SK-N-SH (cell line): ENCODE results near the gene C12orf57. TPM values are rescaled to one million over a fixed set of nuclear protein-coding genes. Genes with fewer than 3 reads are reported as not detected.
"Not testable (repeated sequence)": the region's sequence is repeated elsewhere in the genome, so short reads cannot be mapped to it uniquely, and the experiment has no call there.

Source experiments
- CTCF ChIA-PET: fragments of 300-600, 350-600 bp; formaldehyde crosslinking; extraction: SDS; loops from one replicate; lab custom pipeline; 2021; lab: Yijun Ruan, JAX
- POLR2A ChIA-PET: fragments of 350-600 bp; sonication (Branson Sonifier 250); formaldehyde crosslinking; extraction: SDS; loops from one replicate; lab custom pipeline; 2020; ENCODE audit warnings: antibody characterized with exemption, inconsistent platforms; lab: Yijun Ruan, JAX
- DNase-seq: peaks from one replicate; pipeline ENCODE4 v3.0.0; 2012
- H2AFZ ChIP-seq: fragments of 200-600 bp; sonication (generic); 2 replicates; pipeline ENCODE4 v1.8.1; 2016; ENCODE audit warnings: antibody characterized with exemption, mild to moderate bottlenecking, low read depth
- H3F3A ChIP-seq: fragments of 200-600 bp; sonication (generic); replicated peaks from 2 replicates; pipeline ENCODE3; 2016; ENCODE audit warnings: antibody characterized with exemption, mild to moderate bottlenecking; ENCODE audit not compliant: insufficient read depth
- H3K27ac ChIP-seq, 2 experiments: fragments of 200-500 bp in 1 of 2; fragments of 200-600 bp in 1 of 2; sonication (Bioruptor generic) in 1 of 2; sonication (generic), shearing (Covaris generic) in 1 of 2; 2 replicates each; pipeline versions ENCODE4 v1.5.1 to v1.6.1; 2014 to 2016; ENCODE audit warnings: low read depth in 2 of 2, inconsistent platforms in 1 of 2, low read length in 1 of 2, mild to moderate bottlenecking in 1 of 2, mixed read lengths in 1 of 2
- H3K27me3 ChIP-seq: fragments of 200-600 bp; sonication (generic), shearing (Covaris generic); 2 replicates; pipeline ENCODE4 v1.6.1; 2016; ENCODE audit warnings: mixed run types; ENCODE audit not compliant: insufficient read depth
- H3K36me3 ChIP-seq, 2 experiments: fragments of 200-500 bp in 1 of 2; fragments of 200-600 bp in 1 of 2; sonication (Bioruptor generic) in 1 of 2; sonication (generic) in 1 of 2; replicated peaks in 1 of 2; 2 replicates each; pipeline versions ENCODE3 to v1.5.1; 2014 to 2016; ENCODE audit warnings: low read length in 1 of 2, mild to moderate bottlenecking in 1 of 2; ENCODE audit not compliant: insufficient read depth in 2 of 2, control insufficient read depth in 1 of 2
- H3K4me1 ChIP-seq, 2 experiments: fragments of 200-500 bp in 1 of 2; fragments of 200-600 bp in 1 of 2; sonication (Bioruptor generic) in 1 of 2; sonication (generic), shearing (Covaris generic) in 1 of 2; 2 replicates each; pipeline versions ENCODE4 v1.5.1 to v1.6.1; 2014 to 2016; ENCODE audit warnings: low read depth in 1 of 2, low read length in 1 of 2, mixed run types in 1 of 2; ENCODE audit not compliant: insufficient read depth in 2 of 2, control insufficient read depth in 1 of 2
- H3K4me2 ChIP-seq: fragments of 200-600 bp; sonication (generic), shearing (Covaris generic); 2 replicates; pipeline ENCODE4 v1.6.1; 2017; ENCODE audit warnings: mixed run types
- H3K4me3 ChIP-seq, 2 experiments: fragments of 200-500 bp in 1 of 2; fragments of 200-600 bp in 1 of 2; sonication (Bioruptor generic) in 1 of 2; sonication (generic), shearing (Covaris generic) in 1 of 2; 2 replicates each; pipeline versions ENCODE4 v1.5.1 to v1.8.1; 2014 to 2016; ENCODE audit warnings: low read depth in 2 of 2, inconsistent platforms in 1 of 2, low read length in 1 of 2, mild to moderate bottlenecking in 1 of 2, mixed read lengths in 1 of 2, moderate library complexity in 1 of 2
- H3K79me2 ChIP-seq: fragments of 200-600 bp; sonication (generic); 2 replicates; pipeline ENCODE4 v1.8.1; 2017; ENCODE audit warnings: mild to moderate bottlenecking; ENCODE audit not compliant: insufficient read depth
- H3K9ac ChIP-seq: fragments of 200-600 bp; sonication (generic); 2 replicates; pipeline ENCODE4 v1.6.1; 2017; ENCODE audit warnings: mixed run types
- H3K9me2 ChIP-seq: fragments of 200-600 bp; sonication (generic); 2 replicates; pipeline ENCODE4 v1.6.1; 2017; ENCODE audit warnings: mixed run types
- H3K9me3 ChIP-seq: fragments of 200-600 bp; sonication (generic); 2 replicates; pipeline ENCODE4 v1.6.1; 2017; ENCODE audit warnings: mixed run types, mild to moderate bottlenecking, moderate library complexity
- H4K20me1 ChIP-seq: fragments of 200-600 bp; sonication (generic); 2 replicates; pipeline ENCODE4 v1.6.1; 2017; ENCODE audit warnings: mild to moderate bottlenecking, mixed run types; ENCODE audit not compliant: insufficient read depth
- ELF1 ChIP-seq: IDR thresholded peaks from 2 replicates; pipeline ENCODE4 v1.4.0; 2012
- FOXM1 ChIP-seq: IDR thresholded peaks from 2 replicates; pipeline ENCODE4 v1.4.0; 2012; ENCODE audit warnings: low read depth, mild to moderate bottlenecking
- MXI1 ChIP-seq: IDR thresholded peaks from 2 replicates; pipeline ENCODE4 v1.6.1; 2012; ENCODE audit warnings: mild to moderate bottlenecking, low read depth, low read length, improper control_type of control experiment
- POLR2AphosphoS5 ChIP-seq: IDR thresholded peaks from 2 replicates; pipeline ENCODE4 v1.6.1; 2012; ENCODE audit warnings: low read depth, low read length
- RAD21 ChIP-seq: IDR thresholded peaks from 2 replicates; pipeline ENCODE4 v1.6.1; 2012; ENCODE audit warnings: mild to moderate bottlenecking, low read length
- TCF12 ChIP-seq: IDR thresholded peaks from 2 replicates; pipeline ENCODE4 v1.4.0; 2012
- WGBS: methylation state at CpG from one replicate; pipeline ENCODE4 v1.1.6; 2017; ENCODE audit warnings: low lambda C conversion rate; 5-methylcytosine and 5-hydroxymethylcytosine counted together
- polyA plus RNA-seq, 3 experiments: library from polyadenylated mRNA; depleted of rRNA; stranded (reverse); fragments of >200 nt; gene quantifications; 2 replicates each; pipeline ENCODE4 v1.2.3, GENCODE V29; 2012
- TF ChIP-seq, protein P1 (sequence below): IDR thresholded peaks from 2 replicates; pipeline ENCODE4 v1.4.0; 2012; ENCODE audit warnings: low read depth
- TF ChIP-seq, protein P2 (sequence below): IDR thresholded peaks from 2 replicates; pipeline ENCODE4 v1.4.0; 2012; ENCODE audit warnings: low read depth, borderline replicate concordance

The C12orf57 gene
- polyA plus RNA-seq, 1 of the 3 experiments (the other 2 are of a cell fraction) = 659 TPM

DNA sequence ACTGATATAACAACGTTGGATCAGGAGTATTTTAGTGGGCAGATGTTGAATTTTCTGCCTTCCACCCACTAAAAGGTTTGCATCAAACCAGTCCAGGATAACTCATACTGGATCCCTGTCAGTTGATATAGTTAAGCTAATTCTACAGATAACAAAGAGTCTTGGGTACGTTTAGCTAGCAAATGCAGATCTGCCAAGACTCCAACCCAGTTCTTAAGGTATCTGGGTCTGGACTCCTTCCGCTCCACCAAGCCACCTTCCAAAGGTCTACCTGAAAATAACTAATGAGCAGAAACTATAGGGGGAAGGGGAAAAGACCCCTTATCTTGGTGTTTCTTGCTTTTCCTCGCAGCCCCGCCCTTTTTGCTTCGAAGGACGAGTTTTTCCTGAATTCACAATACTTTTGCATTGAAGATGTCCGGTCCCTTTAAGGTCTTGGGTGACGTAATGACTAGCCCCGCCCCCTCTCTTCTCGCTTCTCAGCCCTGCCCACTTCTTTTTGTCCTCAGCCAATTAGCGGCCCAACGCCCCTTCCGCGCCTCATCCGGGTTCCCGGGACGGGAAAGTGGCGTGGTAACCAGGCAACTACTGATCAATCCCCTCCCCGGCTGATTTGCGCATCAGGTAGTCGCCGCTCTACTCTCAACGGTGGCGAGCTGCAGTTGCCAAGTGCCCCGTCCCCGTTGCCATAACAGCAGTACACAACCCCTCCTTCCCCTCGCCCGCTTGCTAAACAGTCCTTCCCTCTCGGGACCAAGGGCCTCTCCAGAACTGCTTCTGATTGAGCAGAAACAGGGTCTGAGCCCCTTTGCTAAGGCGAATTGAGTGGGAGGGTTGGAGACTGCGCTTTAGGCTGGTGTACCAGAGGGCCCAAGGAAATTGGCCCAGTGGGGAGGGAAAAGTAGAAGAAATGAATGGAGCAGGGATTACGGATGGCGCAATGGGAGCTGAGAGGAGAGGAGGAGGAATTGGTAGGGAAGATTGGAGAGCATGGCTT is 39.2 kb upstream of the C12orf57 start, which contains the start of gene LRRC23:
TSS of gene LRRC23 (plus strand) at position 543 of the 997 bp plus-strand sequence. CDS start 812 bp downstream, outside the sequence.
- WGBS = 4% methylated on average over 34 of the region's 34 CpGs
- no peaks in the 10 kb centered on the region for H3K9me3 ChIP-seq
- peak within 1 kb of the TSS; percentile 71 to 78 for H3K27ac ChIP-seq
- H4K20me1 ChIP-seq = no peaks in the 10 kb centered on the region
- H3K4me1 ChIP-seq = peaks cover 9 to 10% of the 10 kb centered on the region in 2 experiments; a peak in 2 of 4 replicates
- peak within 1 kb of the TSS; percentile 99 for H2AFZ ChIP-seq
- TF ChIP-seq, protein P1, sequence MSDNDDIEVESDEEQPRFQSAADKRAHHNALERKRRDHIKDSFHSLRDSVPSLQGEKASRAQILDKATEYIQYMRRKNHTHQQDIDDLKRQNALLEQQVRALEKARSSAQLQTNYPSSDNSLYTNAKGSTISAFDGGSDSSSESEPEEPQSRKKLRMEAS = peak; percentile 58; the same call in 1 of the 2 replicates
- no peak for TF ChIP-seq TCF12
- TF ChIP-seq FOXM1 = no peak
- peak; percentile 80 for TF ChIP-seq MXI1
- TF ChIP-seq ELF1 = peak; percentile 74
- no peak for TF ChIP-seq RAD21
- TF ChIP-seq POLR2AphosphoS5 = peak; percentile 67
- peaks cover 2% of the 10 kb centered on the region for H3F3A ChIP-seq
- no peaks in the 10 kb centered on the region for H3K79me2 ChIP-seq
- peaks cover 0 to 5% of the 10 kb centered on the region in 2 experiments for H3K36me3 ChIP-seq
- no peaks in the 10 kb centered on the region for H3K27me3 ChIP-seq
- peak within 1 kb of the TSS; percentile 97 for H3K9ac ChIP-seq
- POLR2A ChIA-PET = interaction anchor here (0.9 to 2.2 kb wide), 5 partner anchors 10 to 39 kb away, joined by 4 to 6 read pairs (median 5); partner anchors contain the start of genes C12orf57, ENO2, RNU7-1 and SPSB2
- no peaks in the 10 kb centered on the region for H3K9me2 ChIP-seq
- CTCF ChIA-PET = interaction anchor here (0.6 to 2.9 kb wide), 5 partner anchors 13 to 35 kb away, joined by 3 to 19 read pairs (median 10); partner anchors contain the start of gene SPSB2
- peak; percentile 88 for DNase-seq
- H3K4me2 ChIP-seq = peak within 1 kb of the TSS; percentile 99
- H3K4me3 ChIP-seq = peak within 1 kb of the TSS; percentile 72 to 98

DNA sequence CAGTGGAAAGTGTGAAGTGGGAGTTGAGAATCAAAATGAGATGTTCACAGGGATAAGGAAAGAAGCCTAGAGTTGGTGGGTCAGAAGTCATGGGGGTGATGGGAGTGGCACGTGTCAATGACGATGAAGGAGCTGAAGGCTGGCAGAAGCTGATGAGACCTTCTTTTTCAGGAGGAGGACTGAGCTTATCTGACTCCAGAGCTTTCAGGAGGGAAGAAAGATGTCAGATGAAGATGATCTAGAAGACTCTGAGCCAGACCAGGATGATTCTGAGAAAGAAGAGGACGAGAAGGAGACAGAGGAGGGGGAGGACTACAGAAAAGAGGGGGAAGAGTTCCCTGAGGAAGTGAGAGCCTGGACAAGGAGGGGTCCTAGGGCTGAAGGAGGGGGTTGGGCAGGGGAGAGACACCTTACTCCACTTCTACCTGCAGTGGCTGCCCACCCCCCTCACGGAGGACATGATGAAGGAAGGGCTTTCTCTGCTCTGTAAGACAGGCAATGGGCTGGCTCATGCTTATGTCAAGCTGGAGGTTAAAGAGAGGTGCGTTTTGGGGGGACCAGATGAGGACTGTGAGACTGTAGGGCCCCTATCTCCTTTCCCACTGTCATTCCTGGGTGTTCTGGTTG is 38.3 kb upstream of the C12orf57 start:
- Histone ChIP-seq H3F3A (peaks cover 4% of the 10 kb centered on the region), H3K79me2 (no peaks in the 10 kb centered on the region), H3K9me2 (no peaks in the 10 kb centered on the region), H3K27ac (peak overlapping the region in 1 of 2 experiments; percentile 78; a peak in 2 of 4 replicates), H3K4me1 (peaks cover 9 to 10% of the 10 kb centered on the region in 2 experiments; a peak in 2 of 4 replicates), H3K4me2 (peak overlapping the region; percentile 99), H3K9ac (peak overlapping the region; percentile 97), H4K20me1 (no peaks in the 10 kb centered on the region), H2AFZ (peak overlapping the region; percentile 99; the same call in 1 of the 2 replicates), H3K4me3 (peak overlapping the region; percentile 72 to 98), H3K27me3 (no peaks in the 10 kb centered on the region), H3K9me3 (no peaks in the 10 kb centered on the region), H3K36me3 (peaks cover 0 to 5% of the 10 kb centered on the region in 2 experiments)
- DNase-seq = no peak
- ChIA-PET CTCF (interaction anchor here (0.6 to 2.9 kb wide), 6 partner anchors 14 to 444 kb away, joined by 3 to 19 read pairs (median 6); partner anchors contain the start of gene SPSB2), POLR2A (interaction anchor here (0.9 to 2.2 kb wide), 6 partner anchors 9 to 38 kb away, joined by 4 to 6 read pairs (median 5); partner anchors contain the start of genes C12orf57, ENO2, RNU7-1 and SPSB2)
- TF ChIP-seq, protein P2, sequence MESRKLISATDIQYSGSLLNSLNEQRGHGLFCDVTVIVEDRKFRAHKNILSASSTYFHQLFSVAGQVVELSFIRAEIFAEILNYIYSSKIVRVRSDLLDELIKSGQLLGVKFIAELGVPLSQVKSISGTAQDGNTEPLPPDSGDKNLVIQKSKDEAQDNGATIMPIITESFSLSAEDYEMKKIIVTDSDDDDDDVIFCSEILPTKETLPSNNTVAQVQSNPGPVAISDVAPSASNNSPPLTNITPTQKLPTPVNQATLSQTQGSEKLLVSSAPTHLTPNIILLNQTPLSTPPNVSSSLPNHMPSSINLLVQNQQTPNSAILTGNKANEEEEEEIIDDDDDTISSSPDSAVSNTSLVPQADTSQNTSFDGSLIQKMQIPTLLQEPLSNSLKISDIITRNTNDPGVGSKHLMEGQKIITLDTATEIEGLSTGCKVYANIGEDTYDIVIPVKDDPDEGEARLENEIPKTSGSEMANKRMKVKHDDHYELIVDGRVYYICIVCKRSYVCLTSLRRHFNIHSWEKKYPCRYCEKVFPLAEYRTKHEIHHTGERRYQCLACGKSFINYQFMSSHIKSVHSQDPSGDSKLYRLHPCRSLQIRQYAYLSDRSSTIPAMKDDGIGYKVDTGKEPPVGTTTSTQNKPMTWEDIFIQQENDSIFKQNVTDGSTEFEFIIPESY = no peak
- TF ChIP-seq RAD21 (no peak), ELF1 (no peak), POLR2AphosphoS5 (no peak), FOXM1 (no peak)
- WGBS = 67% methylated on average over 5 of the region's 5 CpGs

DNA sequence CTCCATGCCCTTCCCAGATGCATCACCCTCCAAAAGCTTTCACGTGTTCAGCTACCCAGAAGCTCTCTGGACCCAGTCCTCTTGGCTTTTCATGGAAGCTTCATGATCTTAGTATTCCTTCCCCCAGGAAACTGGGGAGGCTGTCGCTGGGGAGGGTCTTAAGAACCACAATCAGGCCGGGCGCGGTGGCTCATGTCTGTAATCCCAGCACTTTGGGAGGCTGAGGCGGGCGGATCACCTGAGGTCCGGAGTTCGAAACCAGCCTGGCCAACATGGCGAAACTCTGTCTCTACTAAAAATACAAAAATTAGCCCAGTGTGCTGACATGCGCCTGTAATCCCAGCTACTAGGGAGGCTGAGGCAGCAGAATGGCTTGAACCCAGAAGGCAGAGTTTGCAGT is 35.7 kb upstream of the C12orf57 start:
- DNase-seq, H3K4me1 ChIP-seq, H3K4me3 ChIP-seq, H3K9me2 ChIP-seq, H4K20me1 ChIP-seq, H3K27ac ChIP-seq, H3K36me3 ChIP-seq, H3K9ac ChIP-seq, H3K79me2 ChIP-seq, H3K27me3 ChIP-seq, H3K4me2 ChIP-seq, H3F3A ChIP-seq, H3K9me3 ChIP-seq, H2AFZ ChIP-seq: not testable (repeated sequence)
- POLR2A ChIA-PET = interaction anchor here (1.6 kb wide), 1 partner anchor 17 kb away, joined by 5 read pairs; no protein-coding TSS in a partner anchor
- 95% methylated on average over 9 of the region's 11 CpGs for WGBS
- CTCF ChIA-PET = interaction anchor here (0.6 to 3.3 kb wide), 9 partner anchors 9 to 215 kb away, joined by 3 to 17 read pairs (median 4); partner anchors contain the start of genes C12orf57, RNU7-1 and SPSB2
